Measurements from ENCODE around the gene SSU72. TPM values are rescaled to one million over a fixed set of nuclear protein-coding genes. Genes with fewer than 3 reads are reported as not detected.

The SSU72 gene
- total and polyA plus RNA-seq, 2 donors (not counting 1 experiment from before 2014, with no cell fraction given) = 65.1 to 127 TPM

DNA sequence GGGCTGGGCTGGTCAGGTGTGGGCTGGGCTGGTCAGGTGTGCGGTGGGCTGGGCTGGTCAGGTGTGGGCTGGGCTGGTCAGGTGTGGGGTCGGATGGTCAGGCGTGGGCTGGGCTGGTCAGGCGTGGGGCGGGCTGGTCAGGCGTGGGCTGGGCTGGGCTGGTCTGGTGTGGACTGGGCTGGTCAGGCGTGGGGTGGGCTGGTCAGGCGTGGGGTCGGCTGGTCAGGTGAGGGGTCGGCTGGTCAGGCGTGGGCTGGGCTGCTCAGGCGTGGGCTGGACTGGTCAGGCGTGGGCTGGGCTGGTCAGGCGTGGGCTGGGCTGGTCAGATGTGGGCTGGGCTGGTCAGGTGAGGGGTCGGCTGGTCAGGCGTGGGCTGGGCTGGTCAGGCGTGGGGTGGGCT, 31.1 kb upstream of the SSU72 start:
- Histone ChIP-seq H3K27ac (ENCODE audit: insufficient read depth, low read length) (no peak overlapping the region), H3K4me2 (ENCODE audit: extremely low read depth, insufficient read depth, low read length) (no peak overlapping the region), H3K27me3 (ENCODE audit: control insufficient read depth, insufficient read depth, low read length) (no peaks in the 10 kb centered on the region), H3K9me3 (ENCODE audit: control insufficient read depth, insufficient read depth, low read depth, low read length) (no peaks in the 10 kb centered on the region), H3K4me1 (ENCODE audit: control insufficient read depth, extremely low read depth, insufficient read depth, low read length) (no peaks in the 10 kb centered on the region), H3K36me3 (ENCODE audit: control insufficient read depth, insufficient read depth, low read length) (no peaks in the 10 kb centered on the region), H2AFZ (ENCODE audit: low read length) (no peak overlapping the region), H3K79me2 (ENCODE audit: control insufficient read depth, insufficient read depth, low read length) (no peaks in the 10 kb centered on the region), H4K20me1 (ENCODE audit: control insufficient read depth, extremely low read depth, insufficient read depth, low read length) (no peaks in the 10 kb centered on the region), H3K4me3 (replicated peaks in 1 of 4; ENCODE audit: control extremely low read depth in 1 of 4, insufficient read depth in 1 of 4, low read depth in 3 of 4, low read length in 4 of 4) (no peak overlapping the region), H3K9ac (ENCODE audit: insufficient read depth, low read length) (no peak overlapping the region)
- TF ChIP-seq, protein P1, sequence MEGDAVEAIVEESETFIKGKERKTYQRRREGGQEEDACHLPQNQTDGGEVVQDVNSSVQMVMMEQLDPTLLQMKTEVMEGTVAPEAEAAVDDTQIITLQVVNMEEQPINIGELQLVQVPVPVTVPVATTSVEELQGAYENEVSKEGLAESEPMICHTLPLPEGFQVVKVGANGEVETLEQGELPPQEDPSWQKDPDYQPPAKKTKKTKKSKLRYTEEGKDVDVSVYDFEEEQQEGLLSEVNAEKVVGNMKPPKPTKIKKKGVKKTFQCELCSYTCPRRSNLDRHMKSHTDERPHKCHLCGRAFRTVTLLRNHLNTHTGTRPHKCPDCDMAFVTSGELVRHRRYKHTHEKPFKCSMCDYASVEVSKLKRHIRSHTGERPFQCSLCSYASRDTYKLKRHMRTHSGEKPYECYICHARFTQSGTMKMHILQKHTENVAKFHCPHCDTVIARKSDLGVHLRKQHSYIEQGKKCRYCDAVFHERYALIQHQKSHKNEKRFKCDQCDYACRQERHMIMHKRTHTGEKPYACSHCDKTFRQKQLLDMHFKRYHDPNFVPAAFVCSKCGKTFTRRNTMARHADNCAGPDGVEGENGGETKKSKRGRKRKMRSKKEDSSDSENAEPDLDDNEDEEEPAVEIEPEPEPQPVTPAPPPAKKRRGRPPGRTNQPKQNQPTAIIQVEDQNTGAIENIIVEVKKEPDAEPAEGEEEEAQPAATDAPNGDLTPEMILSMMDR (conservative IDR thresholded peaks at IDR 0.05 in 1 of 2, IDR thresholded peaks at IDR 0.05 in 1 of 2; ENCODE audit: low read depth in 1 of 2, low read length in 2 of 2) = no peak
- TF ChIP-seq EZH2 (IDR thresholded peaks at IDR 0.05; ENCODE audit: low read length, missing control alignments) = no peak
- no peak for DNase-seq (ENCODE audit: low read depth in 2 of 2)

DNA sequence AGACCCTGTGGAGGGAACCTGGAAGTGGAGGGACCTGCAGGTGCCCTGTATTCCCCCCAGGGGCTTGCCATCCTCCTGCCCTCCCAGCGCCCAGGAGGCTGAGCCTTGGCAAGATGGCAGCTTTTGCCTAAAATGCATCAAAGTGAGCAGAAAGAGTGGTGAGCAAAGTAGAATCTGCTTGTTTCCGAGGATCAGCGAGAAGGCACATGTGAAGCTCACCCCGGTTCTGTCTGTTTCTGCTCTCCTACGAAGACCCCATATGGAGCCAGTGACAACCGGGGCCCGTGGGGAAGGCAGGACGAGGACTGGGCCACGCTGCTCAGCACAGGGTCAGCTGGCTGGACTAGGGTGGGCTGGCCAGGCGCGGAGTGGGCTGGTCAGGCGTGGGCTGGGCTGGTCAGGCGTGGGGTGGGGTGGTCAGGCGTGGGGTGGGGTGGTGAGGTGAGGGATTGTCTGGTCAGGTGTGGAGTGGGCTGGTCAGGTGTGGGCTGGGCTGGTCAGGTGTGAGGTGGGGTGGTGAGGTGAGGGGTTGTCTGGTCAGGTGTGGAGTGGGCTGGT, 30.4 kb upstream of the SSU72 start:
- H4K20me1 ChIP-seq (ENCODE audit: control insufficient read depth, extremely low read depth, insufficient read depth, low read length) = no peaks in the 10 kb centered on the region
- no peak for DNase-seq (ENCODE audit: low read depth in 2 of 2)
- H3K4me1 ChIP-seq (ENCODE audit: control insufficient read depth, extremely low read depth, insufficient read depth, low read length) = no peaks in the 10 kb centered on the region
- TF ChIP-seq EZH2 (IDR thresholded peaks at IDR 0.05; ENCODE audit: low read length, missing control alignments) = no peak
- TF ChIP-seq, protein P1 (conservative IDR thresholded peaks at IDR 0.05 in 1 of 2, IDR thresholded peaks at IDR 0.05 in 1 of 2; ENCODE audit: low read depth in 1 of 2, low read length in 2 of 2) = no peak
- H2AFZ ChIP-seq (ENCODE audit: low read length) = no peak overlapping the region
- no peaks in the 10 kb centered on the region for H3K36me3 ChIP-seq (ENCODE audit: control insufficient read depth, insufficient read depth, low read length)
- no peak overlapping the region for H3K4me2 ChIP-seq (ENCODE audit: extremely low read depth, insufficient read depth, low read length)
- H3K9ac ChIP-seq (ENCODE audit: insufficient read depth, low read length) = no peak overlapping the region
- H3K27me3 ChIP-seq (ENCODE audit: control insufficient read depth, insufficient read depth, low read length) = peaks cover 4% of the 10 kb centered on the region
- no peak overlapping the region for H3K4me3 ChIP-seq (replicated peaks in 1 of 4; ENCODE audit: control extremely low read depth in 1 of 4, insufficient read depth in 1 of 4, low read depth in 3 of 4, low read length in 4 of 4)
- no peak overlapping the region for H3K27ac ChIP-seq (ENCODE audit: insufficient read depth, low read length)
- no peaks in the 10 kb centered on the region for H3K79me2 ChIP-seq (ENCODE audit: control insufficient read depth, insufficient read depth, low read length)
- H3K9me3 ChIP-seq (ENCODE audit: control insufficient read depth, insufficient read depth, low read depth, low read length) = no peaks in the 10 kb centered on the region

DNA sequence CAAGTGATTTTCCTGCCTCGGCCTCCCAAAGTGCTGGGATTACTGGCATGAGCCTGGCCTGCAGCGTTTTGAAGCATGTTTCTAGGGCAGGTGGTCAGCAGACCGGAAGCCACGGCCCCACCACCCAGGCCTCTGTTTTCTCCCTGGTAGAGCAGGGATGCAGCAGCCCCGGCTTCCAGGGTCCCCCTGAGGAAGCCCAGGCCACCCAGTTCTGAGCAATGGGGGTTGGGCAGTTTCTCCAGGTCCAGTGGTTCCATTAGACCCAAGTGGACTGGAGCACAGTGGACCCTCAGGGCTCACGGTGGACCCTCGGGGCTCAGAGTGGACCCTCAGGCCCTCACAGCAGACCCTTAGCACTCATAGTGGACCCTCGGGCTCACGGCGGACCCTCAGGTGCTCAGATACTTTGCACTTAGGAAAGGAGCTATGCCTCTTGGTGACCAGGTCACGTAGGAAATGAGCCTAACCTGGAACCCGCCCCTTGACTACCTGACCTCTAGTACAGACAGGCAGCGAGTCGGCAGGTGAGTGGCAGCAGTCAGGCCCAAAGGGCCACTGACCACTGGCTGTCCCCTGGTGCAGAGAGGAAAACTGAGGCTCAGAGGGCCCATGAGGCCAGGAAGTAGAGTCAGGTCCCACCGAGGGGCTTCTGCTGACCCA, 29.8 kb upstream of the SSU72 start:
- Histone ChIP-seq H3K27ac (ENCODE audit: insufficient read depth, low read length) (no peak overlapping the region), H3K27me3 (ENCODE audit: control insufficient read depth, insufficient read depth, low read length) (peaks cover 4% of the 10 kb centered on the region), H3K9me3 (ENCODE audit: control insufficient read depth, insufficient read depth, low read depth, low read length) (no peaks in the 10 kb centered on the region), H3K4me3 (replicated peaks in 1 of 4; ENCODE audit: control extremely low read depth in 1 of 4, insufficient read depth in 1 of 4, low read depth in 3 of 4, low read length in 4 of 4) (no peak overlapping the region), H3K36me3 (ENCODE audit: control insufficient read depth, insufficient read depth, low read length) (no peaks in the 10 kb centered on the region), H3K4me1 (ENCODE audit: control insufficient read depth, extremely low read depth, insufficient read depth, low read length) (no peaks in the 10 kb centered on the region), H3K79me2 (ENCODE audit: control insufficient read depth, insufficient read depth, low read length) (no peaks in the 10 kb centered on the region), H3K9ac (ENCODE audit: insufficient read depth, low read length) (no peak overlapping the region), H4K20me1 (ENCODE audit: control insufficient read depth, extremely low read depth, insufficient read depth, low read length) (no peaks in the 10 kb centered on the region), H3K4me2 (ENCODE audit: extremely low read depth, insufficient read depth, low read length) (no peak overlapping the region), H2AFZ (ENCODE audit: low read length) (no peak overlapping the region)
- TF ChIP-seq, protein P1 (conservative IDR thresholded peaks at IDR 0.05 in 1 of 2, IDR thresholded peaks at IDR 0.05 in 1 of 2; ENCODE audit: low read depth in 1 of 2, low read length in 2 of 2) = no peak
- no peak for TF ChIP-seq EZH2 (IDR thresholded peaks at IDR 0.05; ENCODE audit: low read length, missing control alignments)
- no peak for DNase-seq (ENCODE audit: low read depth in 2 of 2)

Measured in fibroblast of lung (primary cell).